Gastroesophageal sphincter (tissue), 4 donors: ENCODE data around the gene ACSF3. TPM values are rescaled to one million over a fixed set of nuclear protein-coding genes. Genes with fewer than 3 reads are reported as not detected.

ENCODE experiments used
- ATAC-seq: fragments of 150-250 bp; one replicate; pipeline ENCODE4 v1.9.1; 2016; ENCODE audit warnings: mild to moderate bottlenecking, moderate library complexity
- H3K27ac ChIP-seq, 4 donors: fragments of 200-600 bp; sonication (generic) in 3 of 4; 1 replicate in 3 of 4; 2 replicates in 1 of 4; pipeline ENCODE4 v1.5.1; 2016 to 2019
- H3K27me3 ChIP-seq: fragments of 200-600 bp; sonication (generic); one replicate; pipeline ENCODE4 v1.5.1; 2019
- H3K36me3 ChIP-seq, 2 donors: fragments of 200-600 bp; sonication (generic); one replicate each; pipeline ENCODE4 v1.5.1; 2019; ENCODE audit warnings: control low read depth in 1 of 2
- H3K4me1 ChIP-seq, 3 donors: fragments of 200-600 bp; sonication (generic); 1 replicate in 2 of 3; 2 replicates in 1 of 3; pipeline ENCODE4 v1.5.1; 2016 to 2019; ENCODE audit warnings: control low read depth in 2 of 3
- H3K4me3 ChIP-seq, 2 donors: fragments of 200-600 bp; sonication (generic); one replicate each; pipeline ENCODE4 v1.5.1; 2019; ENCODE audit warnings: mild to moderate bottlenecking in 1 of 2, moderate library complexity in 1 of 2
- H3K9me3 ChIP-seq, 3 donors: fragments of 200-600 bp; sonication (generic); one replicate each; pipeline ENCODE4 v1.5.1; 2017 to 2019; ENCODE audit warnings: control low read depth in 2 of 3
- CTCF ChIP-seq, 4 experiments: fragments of 200-600 bp in 2 of 4; fragments of 450-650 bp in 2 of 4; sonication (generic) in 1 of 4; IDR thresholded peaks; one replicate each; pipeline ENCODE4 v1.5.1; 2017 to 2019; ENCODE audit warnings: antibody characterized with exemption in 4 of 4, mild to moderate bottlenecking in 2 of 4, moderate library complexity in 2 of 4
- EP300 ChIP-seq: sonication (generic); formaldehyde crosslinking; IDR thresholded peaks from one replicate; pipeline ENCODE4 v1.6.1; 2017; ENCODE audit warnings: antibody characterized with exemption, mild to moderate bottlenecking
- POLR2A ChIP-seq, 2 donors: fragments of 450-650 bp; IDR thresholded peaks; one replicate each; pipeline ENCODE4 v1.6.1; 2017; ENCODE audit warnings: antibody characterized with exemption in 2 of 2, mild to moderate bottlenecking in 2 of 2, moderate library complexity in 1 of 2
- POLR2AphosphoS5 ChIP-seq: sonication (generic); formaldehyde crosslinking; IDR thresholded peaks from one replicate; pipeline ENCODE4 v1.6.1; 2017; ENCODE audit warnings: antibody characterized with exemption
- WGBS, 2 donors: methylation state at CpG; one replicate each; pipeline ENCODE4 v1.1.5; 2018; ENCODE audit warnings: low coverage in 1 of 2; 5-methylcytosine and 5-hydroxymethylcytosine counted together
- total RNA-seq, 4 donors: library from RNA; depleted of rRNA; stranded (reverse); fragments of >200 nt; gene quantifications; one replicate each; pipeline ENCODE4 v1.1.0, GENCODE V29; 2016

The ACSF3 gene
- total RNA-seq, 4 donors from 2014 or later = 14.5 to 33.8 (median 28.8) TPM

GRCh38 chr16:89094252-89094879 is 714 bp downstream of the ACSF3 start:
- TF ChIP-seq POLR2A (IDR thresholded peaks at IDR 0.05) = no peak
- TF ChIP-seq POLR2AphosphoS5 = no peak
- TF ChIP-seq CTCF (IDR thresholded peaks at IDR 0.05) = no peak
- TF ChIP-seq EP300 = no peak
- 41 to 44% methylated on average over 4 to 5 of the region's 21 CpGs for WGBS, 2 donors
- peaks cover 0 to 18% of the 10 kb centered on the region in 2 donors for H3K36me3 ChIP-seq
- H3K4me3 ChIP-seq = peak overlapping the region; percentile 73 to 88
- H3K9me3 ChIP-seq = no peaks in the 10 kb centered on the region
- no peak for ATAC-seq
- H3K4me1 ChIP-seq = peaks cover 0 to 54% (median 20%) of the 10 kb centered on the region in 3 donors
- peak overlapping the region in 3 of 4 donors; percentile 72 to 80 (median 76) for H3K27ac ChIP-seq
- H3K27me3 ChIP-seq = peaks cover 26% of the 10 kb centered on the region

- TF ChIP-seq POLR2AphosphoS5 (no peak), POLR2A (IDR thresholded peaks at IDR 0.05) (no peak)
- WGBS, 2 donors = 65 to 71% methylated on average over 5 of the region's 8 CpGs
- Histone ChIP-seq H3K9me3 (no peaks in the 10 kb centered on the region), H3K36me3 (peaks cover 0 to 21% of the 10 kb centered on the region in 2 donors), H3K27me3 (peaks cover 21% of the 10 kb centered on the region), H3K4me3 (peak overlapping the region in 1 of 2 donors; percentile 88), H3K27ac (peak overlapping the region in 1 of 4 donors; percentile 76), H3K4me1 (peaks cover 0 to 54% (median 20%) of the 10 kb centered on the region in 3 donors)
- ATAC-seq = no peak
Measured at GRCh38 chr16:89094880-89095258, 1.2 kb downstream of the ACSF3 start.

- Histone ChIP-seq H3K9me3 (no peaks in the 10 kb centered on the region), H3K27ac (no peak overlapping the region), H3K27me3 (peaks cover 15% of the 10 kb centered on the region), H3K4me3 (no peak overlapping the region), H3K4me1 (peaks cover 0 to 54% (median 20%) of the 10 kb centered on the region in 3 donors), H3K36me3 (peaks cover 0 to 27% of the 10 kb centered on the region in 2 donors)
- TF ChIP-seq POLR2AphosphoS5 (no peak), POLR2A (IDR thresholded peaks at IDR 0.05) (no peak), EP300 (no peak), CTCF (IDR thresholded peaks at IDR 0.05) (no peak)
- ATAC-seq = no peak
- WGBS, 2 donors = 49 to 77% methylated on average over 4 to 8 of the region's 21 CpGs
Measured at GRCh38 chr16:89095491-89095951, 1.9 kb downstream of the ACSF3 start.

- Histone ChIP-seq H3K36me3 (peaks cover 0 to 34% of the 10 kb centered on the region in 2 donors), H3K9me3 (no peaks in the 10 kb centered on the region), H3K4me1 (peaks cover 0 to 54% (median 20%) of the 10 kb centered on the region in 3 donors), H3K27me3 (peaks cover 8% of the 10 kb centered on the region), H3K27ac (no peak overlapping the region), H3K4me3 (no peak overlapping the region)
- WGBS, 2 donors = 71 to 89% methylated on average over 6 to 9 of the region's 20 CpGs
- ATAC-seq = no peak
- TF ChIP-seq POLR2AphosphoS5 (no peak), CTCF (IDR thresholded peaks at IDR 0.05) (no peak), EP300 (no peak), POLR2A (IDR thresholded peaks at IDR 0.05) (no peak)
Measured at GRCh38 chr16:89096042-89096717, 2.5 kb downstream of the ACSF3 start.

GRCh38 chr16:89096768-89097391 is 3.2 kb downstream of the ACSF3 start:
- H3K4me3 ChIP-seq = no peak overlapping the region

More at GRCh38 chr16:89096768-89097391, 3.2 kb downstream of the ACSF3 start:
- no peak for TF ChIP-seq POLR2AphosphoS5
- TF ChIP-seq CTCF (IDR thresholded peaks at IDR 0.05) = no peak
- TF ChIP-seq POLR2A (IDR thresholded peaks at IDR 0.05) = no peak
- TF ChIP-seq EP300 = no peak
- H3K36me3 ChIP-seq = peaks cover 0 to 41% of the 10 kb centered on the region in 2 donors
- WGBS, 2 donors = 86 to 88% methylated on average over 5 to 17 of the region's 24 CpGs
- no peak overlapping the region for H3K27ac ChIP-seq
- no peak for ATAC-seq
- peaks cover 1% of the 10 kb centered on the region for H3K27me3 ChIP-seq
- no peaks in the 10 kb centered on the region for H3K9me3 ChIP-seq
- peaks cover 0 to 54% (median 20%) of the 10 kb centered on the region in 3 donors for H3K4me1 ChIP-seq
